Fibroblast of pulmonary artery (primary cell): ENCODE results near the gene CCL7.

ENCODE experiments used
- DNase-seq: peaks from one replicate; pipeline ENCODE4 v3.0.0-alpha.2; 2010; ENCODE audit warnings: low read depth
- H3K4me3 ChIP-seq: replicated peaks from 2 replicates; pipeline ENCODE4 v1.5.1; 2011; ENCODE audit warnings: low read depth, mild to moderate bottlenecking, control low read depth, low read length, moderate library complexity
- TF ChIP-seq, protein P1 (sequence below): IDR thresholded peaks from 2 replicates; pipeline ENCODE4 v1.5.1; 2011; ENCODE audit warnings: mild to moderate bottlenecking, control low read depth, low read length, inconsistent platforms; ENCODE audit errors: missing control alignments

Gene CCL7

DNA sequence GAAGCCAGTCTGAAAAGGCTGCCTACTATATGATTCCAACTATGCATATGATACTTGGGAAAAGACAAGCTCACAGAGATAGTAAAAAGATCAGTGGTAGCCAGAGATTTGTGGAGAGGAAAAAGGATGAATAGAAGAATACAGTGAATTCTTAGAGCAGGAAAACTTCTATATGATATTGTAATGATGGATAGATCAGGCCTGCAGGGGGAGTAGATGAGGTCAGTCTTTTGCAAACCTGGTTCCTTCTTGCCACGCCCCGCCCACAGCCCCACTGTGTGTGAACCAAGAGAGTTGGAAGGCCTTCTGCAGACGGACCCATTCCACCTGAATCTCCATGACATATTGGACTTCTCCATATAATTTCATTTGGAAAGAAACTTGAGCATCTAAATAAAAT, 48.5 kb downstream of the CCL7 start:
- H3K4me3 ChIP-seq: no peak overlapping the region
- DNase-seq: no peak
- TF ChIP-seq, protein P1, sequence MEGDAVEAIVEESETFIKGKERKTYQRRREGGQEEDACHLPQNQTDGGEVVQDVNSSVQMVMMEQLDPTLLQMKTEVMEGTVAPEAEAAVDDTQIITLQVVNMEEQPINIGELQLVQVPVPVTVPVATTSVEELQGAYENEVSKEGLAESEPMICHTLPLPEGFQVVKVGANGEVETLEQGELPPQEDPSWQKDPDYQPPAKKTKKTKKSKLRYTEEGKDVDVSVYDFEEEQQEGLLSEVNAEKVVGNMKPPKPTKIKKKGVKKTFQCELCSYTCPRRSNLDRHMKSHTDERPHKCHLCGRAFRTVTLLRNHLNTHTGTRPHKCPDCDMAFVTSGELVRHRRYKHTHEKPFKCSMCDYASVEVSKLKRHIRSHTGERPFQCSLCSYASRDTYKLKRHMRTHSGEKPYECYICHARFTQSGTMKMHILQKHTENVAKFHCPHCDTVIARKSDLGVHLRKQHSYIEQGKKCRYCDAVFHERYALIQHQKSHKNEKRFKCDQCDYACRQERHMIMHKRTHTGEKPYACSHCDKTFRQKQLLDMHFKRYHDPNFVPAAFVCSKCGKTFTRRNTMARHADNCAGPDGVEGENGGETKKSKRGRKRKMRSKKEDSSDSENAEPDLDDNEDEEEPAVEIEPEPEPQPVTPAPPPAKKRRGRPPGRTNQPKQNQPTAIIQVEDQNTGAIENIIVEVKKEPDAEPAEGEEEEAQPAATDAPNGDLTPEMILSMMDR: no peak

DNA sequence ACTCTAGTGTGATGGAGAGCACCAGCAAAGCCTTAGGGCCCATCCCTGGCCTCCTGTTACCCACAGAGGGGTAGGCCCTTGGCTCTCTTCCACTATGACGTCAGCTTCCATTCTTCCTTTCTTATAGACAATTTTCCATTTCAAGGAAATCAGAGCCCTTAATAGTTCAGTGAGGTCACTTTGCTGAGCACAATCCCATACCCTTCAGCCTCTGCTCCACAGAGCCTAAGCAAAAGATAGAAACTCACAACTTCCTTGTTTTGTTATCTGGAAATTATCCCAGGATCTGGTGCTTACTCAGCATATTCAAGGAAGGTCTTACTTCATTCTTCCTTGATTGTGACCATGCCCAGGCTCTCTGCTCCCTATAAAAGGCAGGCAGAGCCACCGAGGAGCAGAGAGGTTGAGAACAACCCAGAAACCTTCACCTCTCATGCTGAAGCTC, 49.0 kb downstream of the CCL7 start, which contains the start of gene CCL8:
CCL8 (plus strand) TSS at position 397 of the 445 bp plus-strand sequence. CDS start 67 bp downstream, outside the sequence.
- no peak within 1 kb of the TSS for H3K4me3 ChIP-seq
- peak; percentile 32 for DNase-seq
- TF ChIP-seq, protein P1: no peak
